ENCODE data around the gene CCDC93. TPM values are rescaled to one million over a fixed set of nuclear protein-coding genes. Genes with fewer than 3 reads are reported as not detected.

Gene CCDC93
- total RNA-seq, 4 donors from 2014 or later = 11.6 to 55.6 (median 23.9) TPM

- no peak for TF ChIP-seq CTCF (IDR thresholded peaks at IDR 0.05)
- no peak for TF ChIP-seq EP300 (IDR thresholded peaks at IDR 0.05)
- TF ChIP-seq POLR2AphosphoS5 (IDR thresholded peaks at IDR 0.05) = no peak
- TF ChIP-seq POLR2A (IDR thresholded peaks at IDR 0.05) = no peak
- DNase-seq (ENCODE audit: low spot score in 2 of 2) = no peak
- Histone ChIP-seq H3K27ac (no peak overlapping the region), H3K4me1 (peaks cover 6% of the 10 kb centered on the region), H3K9me3 (no peaks in the 10 kb centered on the region), H3K27me3 (no peaks in the 10 kb centered on the region), H3K36me3 (peaks cover 61% of the 10 kb centered on the region), H3K4me3 (no peak overlapping the region)
- 89% methylated on average over 1 of the region's 1 CpG for WGBS
These were observed 7.5 kb downstream of the CCDC93 start for GRCh38 chr2:118006326-118006725.

GRCh38 chr2:118003396-118003824 lies 10.5 kb downstream of the CCDC93 start:
- H3K36me3 ChIP-seq = peaks cover 87% of the 10 kb centered on the region
- H3K27ac ChIP-seq = no peak overlapping the region
- no peaks in the 10 kb centered on the region for H3K27me3 ChIP-seq
- DNase-seq (ENCODE audit: low spot score in 2 of 2) = no peak
- TF ChIP-seq EP300 (IDR thresholded peaks at IDR 0.05) (no peak), CTCF (IDR thresholded peaks at IDR 0.05) (peak; percentile 65 to 79)
- WGBS = 7% methylated on average over 3 of the region's 3 CpGs
- H3K9me3 ChIP-seq = no peaks in the 10 kb centered on the region
- no peak overlapping the region for H3K4me3 ChIP-seq
- peaks cover 6% of the 10 kb centered on the region for H3K4me1 ChIP-seq

GRCh38 chr2:118000041-118000440 lies 13.8 kb downstream of the CCDC93 start:
- DNase-seq (ENCODE audit: low spot score in 2 of 2) = no peak
- Histone ChIP-seq H3K27ac (no peak overlapping the region), H3K36me3 (peaks cover 88% of the 10 kb centered on the region), H3K4me3 (no peak overlapping the region), H3K4me1 (peaks cover 6% of the 10 kb centered on the region), H3K9me3 (no peaks in the 10 kb centered on the region), H3K27me3 (no peaks in the 10 kb centered on the region)
- 84% methylated on average over 4 of the region's 4 CpGs for WGBS
- TF ChIP-seq EP300 (IDR thresholded peaks at IDR 0.05) (no peak), POLR2AphosphoS5 (IDR thresholded peaks at IDR 0.05) (no peak), POLR2A (IDR thresholded peaks at IDR 0.05) (no peak), CTCF (IDR thresholded peaks at IDR 0.05) (no peak)

- WGBS = 70% methylated on average over 3 of the region's 3 CpGs
- Histone ChIP-seq H3K9me3 (no peaks in the 10 kb centered on the region), H3K4me1 (peaks cover under 1% of the 10 kb centered on the region), H3K27me3 (no peaks in the 10 kb centered on the region), H3K4me3 (no peak overlapping the region), H3K36me3 (peaks cover 91% of the 10 kb centered on the region), H3K27ac (no peak overlapping the region)
- no peak for DNase-seq (ENCODE audit: low spot score in 2 of 2)
- no peak for TF ChIP-seq POLR2A (IDR thresholded peaks at IDR 0.05)
- no peak for TF ChIP-seq POLR2AphosphoS5 (IDR thresholded peaks at IDR 0.05)
These were observed 15.9 kb downstream of the CCDC93 start for GRCh38 chr2:117997872-117998454.

GRCh38 chr2:117996525-117996924 lies 17.3 kb downstream of the CCDC93 start:
- Histone ChIP-seq H3K27me3 (no peaks in the 10 kb centered on the region), H3K27ac (no peak overlapping the region), H3K4me1 (no peaks in the 10 kb centered on the region), H3K36me3 (peaks cover 92% of the 10 kb centered on the region), H3K9me3 (no peaks in the 10 kb centered on the region), H3K4me3 (no peak overlapping the region)
- WGBS = 83% methylated on average over 3 of the region's 3 CpGs
- no peak for DNase-seq (ENCODE audit: low spot score in 2 of 2)
- TF ChIP-seq POLR2A (IDR thresholded peaks at IDR 0.05) = no peak
- TF ChIP-seq EP300 (IDR thresholded peaks at IDR 0.05) = no peak
- TF ChIP-seq CTCF (IDR thresholded peaks at IDR 0.05) = no peak

GRCh38 chr2:117994729-117995128 lies 19.1 kb downstream of the CCDC93 start:
- 70% methylated on average over 4 of the region's 4 CpGs for WGBS
- Histone ChIP-seq H3K4me1 (no peaks in the 10 kb centered on the region), H3K36me3 (peaks cover 88% of the 10 kb centered on the region), H3K4me3 (no peak overlapping the region), H3K27ac (no peak overlapping the region), H3K27me3 (no peaks in the 10 kb centered on the region), H3K9me3 (no peaks in the 10 kb centered on the region)
- no peak for DNase-seq (ENCODE audit: low spot score in 2 of 2)
- no peak for TF ChIP-seq EP300 (IDR thresholded peaks at IDR 0.05)
